MM.1S (cell line): ENCODE measurements around the gene AKT1S1.

ENCODE experiments used
- EZH2 ChIP-seq: fragments of 300-600 bp; sonication (generic); optimal IDR thresholded peaks from 2 replicates; pipeline ENCODE3; 2017; ENCODE audit warnings: low read depth, mild to moderate bottlenecking, antibody characterized with exemption, low read length, mixed read lengths
- EZH2phosphoT487 ChIP-seq: fragments of 300-600 bp; sonication (generic); IDR thresholded peaks from 2 replicates; pipeline ENCODE4 v1.6.1; 2018; ENCODE audit warnings: antibody characterized with exemption, low read length
- TF ChIP-seq, protein P1 (sequence below): fragments of 300-600 bp; sonication (generic); IDR thresholded peaks from 2 replicates; pipeline ENCODE4 v1.5.1; 2016; ENCODE audit warnings: antibody characterized with exemption, low read length, mixed read lengths

DNA sequence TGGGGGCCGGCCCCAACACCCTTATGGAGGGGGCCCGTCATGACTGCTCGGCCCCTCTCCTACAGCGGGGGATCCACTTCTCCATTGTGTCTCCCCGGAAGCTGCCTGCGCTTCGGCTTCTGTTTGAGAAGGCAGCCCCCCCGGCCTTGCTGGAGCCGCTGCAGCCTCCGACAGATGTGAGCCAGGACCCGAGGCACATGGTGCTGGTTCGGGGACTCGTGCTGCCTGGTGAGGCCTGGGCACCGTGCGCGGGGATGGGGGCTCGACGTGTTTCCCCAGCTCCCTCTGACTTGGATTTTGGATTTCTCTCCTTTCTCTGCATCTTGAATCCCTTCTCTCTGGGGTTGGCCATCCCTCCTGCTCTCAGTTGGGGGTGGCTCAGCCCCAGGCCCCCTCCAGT is 47.4 kb downstream of the AKT1S1 start:
- TF ChIP-seq EZH2 (no peak), EZH2phosphoT487 (no peak)
- TF ChIP-seq, protein P1, sequence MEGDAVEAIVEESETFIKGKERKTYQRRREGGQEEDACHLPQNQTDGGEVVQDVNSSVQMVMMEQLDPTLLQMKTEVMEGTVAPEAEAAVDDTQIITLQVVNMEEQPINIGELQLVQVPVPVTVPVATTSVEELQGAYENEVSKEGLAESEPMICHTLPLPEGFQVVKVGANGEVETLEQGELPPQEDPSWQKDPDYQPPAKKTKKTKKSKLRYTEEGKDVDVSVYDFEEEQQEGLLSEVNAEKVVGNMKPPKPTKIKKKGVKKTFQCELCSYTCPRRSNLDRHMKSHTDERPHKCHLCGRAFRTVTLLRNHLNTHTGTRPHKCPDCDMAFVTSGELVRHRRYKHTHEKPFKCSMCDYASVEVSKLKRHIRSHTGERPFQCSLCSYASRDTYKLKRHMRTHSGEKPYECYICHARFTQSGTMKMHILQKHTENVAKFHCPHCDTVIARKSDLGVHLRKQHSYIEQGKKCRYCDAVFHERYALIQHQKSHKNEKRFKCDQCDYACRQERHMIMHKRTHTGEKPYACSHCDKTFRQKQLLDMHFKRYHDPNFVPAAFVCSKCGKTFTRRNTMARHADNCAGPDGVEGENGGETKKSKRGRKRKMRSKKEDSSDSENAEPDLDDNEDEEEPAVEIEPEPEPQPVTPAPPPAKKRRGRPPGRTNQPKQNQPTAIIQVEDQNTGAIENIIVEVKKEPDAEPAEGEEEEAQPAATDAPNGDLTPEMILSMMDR: no peak
